GM19467 (cell line): ENCODE results near the gene MARK2.

Source experiments
- ATAC-seq: cut with Tn5 transposase; IDR thresholded peaks from one replicate; pipeline ENCODE4 v1.9.1; 2021; ENCODE audit warnings: mild to moderate bottlenecking, moderate library complexity; ENCODE audit not compliant: unreplicated experiment

MARK2 gene

DNA sequence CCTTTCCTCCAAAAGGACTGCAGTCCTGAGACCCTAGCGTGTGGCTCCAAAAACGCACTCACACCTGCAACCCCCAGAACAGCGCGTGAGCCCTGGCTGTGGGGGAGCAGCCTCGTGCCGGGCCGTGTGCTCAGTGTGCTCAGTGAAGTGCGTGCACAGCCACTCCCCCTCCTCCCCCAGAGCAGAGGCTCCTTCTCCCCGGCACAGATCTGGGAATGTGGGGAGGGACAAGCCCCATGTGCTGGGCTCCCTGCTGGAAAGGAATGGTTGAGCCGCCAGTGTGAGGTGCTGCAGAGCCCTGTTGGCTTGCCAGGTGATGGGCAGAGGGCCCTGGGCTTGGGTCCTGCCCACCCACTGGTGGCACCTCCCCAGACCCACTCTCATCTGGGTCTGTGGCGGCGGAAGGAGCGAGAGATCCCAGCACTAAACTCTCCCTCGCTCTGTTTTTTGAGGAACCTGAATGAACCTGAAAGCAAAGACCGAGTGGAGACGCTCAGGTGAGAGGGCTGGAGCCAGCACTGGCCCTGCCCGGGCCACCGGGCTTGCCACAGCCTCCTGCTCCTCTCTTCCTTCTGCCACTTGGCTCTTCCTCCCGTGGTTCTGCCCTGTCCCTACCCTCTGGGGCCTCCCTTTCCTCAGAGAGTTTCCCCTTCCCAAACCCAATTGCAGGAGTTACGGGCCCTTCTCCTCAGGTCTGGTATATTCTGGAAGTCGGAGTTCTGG lies 69.1 kb downstream of the MARK2 start:
- ATAC-seq = no peak

DNA sequence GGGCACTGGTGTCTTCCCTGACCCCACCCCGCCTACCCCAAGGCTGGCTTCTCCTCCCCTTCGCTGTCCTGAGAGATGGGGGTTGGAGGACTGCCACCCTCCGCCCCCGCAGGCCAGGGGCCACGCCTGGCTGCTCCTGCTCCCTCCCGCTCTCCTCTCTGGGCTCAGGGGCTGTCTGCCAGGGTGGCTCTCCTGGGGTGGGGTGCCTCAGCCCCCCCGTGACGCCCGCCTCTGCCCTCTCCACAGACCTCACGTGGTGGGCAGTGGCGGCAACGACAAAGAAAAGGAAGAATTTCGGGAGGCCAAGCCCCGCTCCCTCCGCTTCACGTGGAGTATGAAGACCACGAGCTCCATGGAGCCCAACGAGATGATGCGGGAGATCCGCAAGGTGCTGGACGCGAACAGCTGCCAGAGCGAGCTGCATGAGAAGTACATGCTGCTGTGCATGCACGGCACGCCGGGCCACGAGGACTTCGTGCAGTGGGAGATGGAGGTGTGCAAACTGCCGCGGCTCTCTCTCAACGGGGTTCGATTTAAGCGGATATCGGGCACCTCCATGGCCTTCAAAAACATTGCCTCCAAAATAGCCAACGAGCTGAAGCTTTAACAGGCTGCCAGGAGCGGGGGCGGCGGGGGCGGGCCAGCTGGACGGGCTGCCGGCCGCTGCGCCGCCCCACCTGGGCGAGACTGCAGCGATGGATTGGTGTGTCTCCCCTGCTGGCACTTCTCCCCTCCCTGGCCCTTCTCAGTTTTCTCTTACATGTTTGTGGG lies 69.9 kb downstream of the MARK2 start:
- no peak for ATAC-seq

- ATAC-seq = no peak
Measured at GRCh38 chr11:63909591-63910506, 70.9 kb downstream of the MARK2 start.

DNA sequence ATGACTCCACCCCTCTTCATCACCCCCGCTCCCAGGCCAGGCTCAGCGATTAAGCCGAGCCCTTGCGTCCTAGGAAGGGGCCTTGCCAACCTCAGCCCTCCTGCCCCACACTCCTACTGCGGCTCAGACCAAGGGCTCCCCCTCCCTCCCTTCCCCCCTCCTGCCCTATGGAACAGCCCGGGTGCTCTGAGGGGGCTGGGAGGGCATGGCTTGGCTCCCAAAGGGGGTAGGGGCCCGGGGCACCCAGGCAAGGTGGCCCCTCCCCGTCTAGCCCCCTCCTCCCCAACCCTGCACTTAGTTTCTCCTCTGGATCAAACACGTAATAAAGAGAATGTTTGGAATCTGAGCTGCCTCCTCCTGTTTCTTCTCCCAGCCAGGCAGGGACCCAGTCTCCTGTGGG lies 71.8 kb downstream of the MARK2 start:
- no peak for ATAC-seq

DNA sequence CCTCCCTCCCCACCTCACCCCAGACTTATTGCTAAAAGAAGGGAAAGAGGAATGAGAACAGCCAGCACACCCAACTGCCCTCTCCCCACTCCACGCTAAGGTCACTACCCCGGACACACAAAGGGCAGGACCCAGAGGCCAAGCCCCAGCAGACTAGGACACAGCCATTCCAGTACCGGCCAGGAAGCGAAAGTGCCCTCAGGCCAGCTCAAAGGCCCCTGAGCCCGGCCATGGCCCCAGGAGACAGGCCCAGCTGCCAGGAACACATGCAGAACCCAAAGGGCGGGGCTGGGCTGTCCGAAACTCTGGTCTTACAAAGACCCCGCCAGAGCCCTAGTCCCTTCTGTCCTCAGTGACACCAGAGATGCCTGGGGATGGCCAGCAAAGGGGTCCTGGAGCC lies 72.5 kb downstream of the MARK2 start:
- no peak for ATAC-seq

GRCh38 chr11:63911876-63912275 lies 73.0 kb downstream of the MARK2 start:
- ATAC-seq = no peak

- no peak for ATAC-seq
Measured at GRCh38 chr11:63912678-63913077, 73.8 kb downstream of the MARK2 start.

GRCh38 chr11:63913866-63914830 lies 75.2 kb downstream of the MARK2 start:
- no peak for ATAC-seq

GRCh38 chr11:63914896-63915691 lies 76.2 kb downstream of the MARK2 start:
- ATAC-seq = no peak

DNA sequence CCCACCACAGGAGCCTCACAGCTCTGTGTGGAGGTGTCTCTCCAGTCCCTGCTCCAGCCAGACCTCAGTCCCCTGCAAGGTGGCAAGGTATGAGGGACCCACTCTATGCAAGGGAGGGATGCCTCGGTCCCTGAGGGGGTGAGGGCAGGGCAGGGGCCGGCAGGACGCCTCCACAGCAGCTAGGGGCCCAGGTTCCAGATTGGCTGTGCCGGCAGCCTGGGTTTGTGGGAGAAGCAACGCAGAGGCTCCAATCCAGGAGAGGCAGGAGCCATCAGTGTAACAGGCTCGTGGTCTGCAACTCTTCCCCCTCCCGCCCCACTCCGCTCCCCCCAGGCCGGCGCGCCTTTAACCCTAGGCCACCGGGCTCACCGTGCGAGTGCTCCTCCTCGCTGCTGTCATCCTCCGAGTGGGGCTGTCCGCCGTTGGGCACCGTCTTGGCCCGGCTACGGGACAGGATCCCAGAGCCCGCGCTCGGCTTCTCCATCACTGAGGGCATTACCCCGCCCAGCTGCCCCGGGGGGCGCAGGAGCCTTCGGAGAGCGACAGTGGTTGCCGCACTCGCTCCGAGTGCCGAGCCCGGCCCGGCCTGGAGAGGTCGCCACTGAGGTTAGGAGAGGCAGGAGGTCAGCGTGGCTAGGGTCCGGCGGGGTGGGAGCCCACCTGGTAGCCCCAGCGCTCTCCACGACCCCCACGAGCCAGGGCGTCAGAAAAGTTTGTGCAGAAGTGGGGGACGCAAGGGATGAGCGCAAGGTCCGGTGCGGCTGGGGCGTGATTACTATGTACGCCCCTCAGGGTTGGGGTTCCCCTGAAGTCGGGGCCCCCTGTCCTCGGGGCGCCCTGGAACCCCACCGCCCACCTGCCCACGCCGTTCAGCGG lies 77.3 kb downstream of the MARK2 start:
- ATAC-seq = no peak

DNA sequence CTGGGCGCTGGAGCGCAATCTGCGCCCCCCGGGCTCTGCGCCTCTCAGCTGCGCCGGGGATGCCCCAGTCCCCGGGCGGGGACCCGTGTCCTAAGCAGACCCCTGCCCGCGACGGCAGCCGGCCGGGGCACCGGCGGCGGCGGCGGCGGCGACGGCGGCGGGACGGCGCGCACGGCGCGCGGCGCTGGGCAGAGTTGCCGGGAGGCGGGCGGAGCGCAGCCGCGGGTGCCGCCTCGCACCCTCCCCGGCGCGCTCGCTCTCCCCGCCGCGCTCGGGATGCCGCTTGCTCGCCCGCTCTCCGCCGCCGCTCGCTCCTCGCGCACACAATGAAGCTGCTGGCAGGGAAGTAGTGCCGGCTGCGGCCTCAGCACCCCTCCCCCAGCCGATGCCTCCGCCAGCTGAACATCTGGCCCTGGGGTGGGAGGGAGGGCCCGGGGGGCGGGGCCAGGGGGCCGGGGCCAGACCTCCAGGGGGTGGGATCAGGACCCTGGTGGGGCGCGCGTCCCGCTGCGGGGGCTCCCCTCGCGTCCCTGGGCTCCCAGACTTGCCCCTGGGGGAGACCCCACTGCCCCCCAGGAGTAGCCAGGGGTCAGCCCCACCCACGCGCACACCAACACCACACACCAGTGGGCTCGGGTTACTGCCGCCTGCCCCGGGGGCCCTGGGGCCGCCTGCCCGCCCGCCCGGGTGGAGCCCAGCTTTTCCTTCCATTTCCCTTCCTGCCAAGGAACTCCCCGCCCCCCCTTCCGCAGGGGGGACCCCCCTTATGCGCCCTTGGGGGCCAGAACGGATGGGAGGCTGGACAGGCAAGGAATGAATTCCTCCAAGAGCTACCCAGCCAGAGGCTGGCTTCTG lies 78.2 kb downstream of the MARK2 start, which contains the start of gene RCOR2:
RCOR2 (minus strand) TSS at position 328 of the 855 bp plus-strand sequence. CDS start 708 bp downstream, outside the sequence.
- ATAC-seq = no peak

GRCh38 chr11:63917692-63918506 lies 79.0 kb downstream of the MARK2 start:
- no peak for ATAC-seq

GRCh38 chr11:63918507-63919191 lies 79.7 kb downstream of the MARK2 start:
- no peak for ATAC-seq

DNA sequence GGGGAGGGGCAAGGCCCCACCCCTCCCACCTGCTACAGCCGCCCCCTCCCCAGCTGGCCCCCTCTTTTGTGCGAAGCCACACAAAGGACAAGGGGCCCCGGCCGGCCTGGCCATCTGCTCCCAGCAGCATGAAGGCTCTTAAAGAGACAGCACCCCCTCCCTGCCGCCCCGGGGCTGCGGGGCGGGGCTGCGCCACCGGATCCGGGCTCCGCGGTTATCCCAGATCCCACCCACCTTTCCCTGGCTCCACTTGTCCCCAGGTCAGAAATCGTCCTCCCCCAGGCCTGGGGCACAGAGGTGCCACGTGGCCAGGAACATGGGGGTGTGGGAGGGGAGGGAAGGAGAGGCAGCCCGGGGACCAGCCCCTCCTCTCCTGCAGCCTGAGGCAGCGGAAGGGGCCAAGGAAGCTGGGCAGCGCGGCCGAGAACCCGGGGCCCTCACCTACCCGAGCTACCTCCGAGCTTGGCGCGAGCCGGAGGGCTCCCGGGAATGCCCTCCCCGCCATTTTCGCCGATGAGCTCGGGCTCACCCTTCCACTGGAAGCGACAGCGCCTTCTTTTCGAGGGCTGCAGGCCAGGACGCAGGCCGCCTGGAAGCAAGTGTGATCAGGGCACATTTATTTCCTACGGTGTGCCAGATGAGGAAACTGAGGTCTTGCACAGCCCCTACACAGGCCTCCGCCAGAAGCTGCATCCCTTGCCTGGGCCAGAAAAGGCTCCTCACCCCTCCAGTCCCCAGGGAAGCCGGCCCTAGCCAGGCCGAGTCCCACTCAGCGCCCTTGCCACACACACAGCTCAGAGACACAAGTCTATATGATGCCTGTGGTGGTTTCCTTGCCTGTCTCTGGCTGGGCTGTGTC lies 80.6 kb downstream of the MARK2 start:
- no peak for ATAC-seq
